NCI-H2081 (cell line): ENCODE data around the gene SELENON.

Experiments used
- DNase-seq, 2 experiments: peaks; one replicate each; lab custom pipeline; 2025; lab: John Stamatoyannopoulos, UW

SELENON gene

DNA sequence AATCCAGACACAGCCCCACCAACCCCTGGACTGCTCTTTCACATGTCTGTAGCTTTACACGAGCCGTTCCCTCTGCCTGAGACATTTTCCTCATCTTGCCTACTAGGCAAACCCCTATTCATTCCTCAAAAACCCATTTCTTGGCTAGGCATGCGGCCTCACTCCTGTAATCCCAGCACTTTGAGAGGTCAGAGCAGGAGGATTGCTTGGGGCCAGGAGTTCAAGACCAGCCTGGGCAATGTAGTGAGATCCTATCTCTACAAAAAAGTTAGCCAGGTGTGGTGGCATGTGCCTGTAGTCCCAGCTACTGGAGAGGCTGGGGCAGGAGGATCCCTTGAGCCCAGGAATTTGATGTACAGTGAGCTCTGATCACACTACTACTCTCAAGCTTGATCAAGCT lies 64.4 kb downstream of the SELENON start:
- DNase-seq, result no peak

DNA sequence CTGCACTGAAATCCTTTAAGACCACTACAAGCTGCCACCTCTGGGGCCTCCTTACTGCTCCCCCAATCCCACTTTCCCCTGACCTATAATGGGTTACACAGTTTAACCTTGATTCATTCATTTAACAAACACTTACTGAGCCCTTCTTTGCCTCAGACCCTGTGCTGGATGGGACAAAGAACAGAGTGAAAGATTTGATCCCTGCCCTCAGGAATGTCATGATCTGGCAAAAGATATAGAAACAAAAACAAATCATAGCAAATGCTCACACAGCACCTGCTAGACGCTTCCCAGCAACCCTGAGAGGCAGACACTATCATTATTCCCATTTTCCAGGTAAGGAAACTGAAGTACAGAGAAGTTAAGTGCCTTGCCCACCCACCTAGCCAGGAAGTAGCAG lies 66.3 kb downstream of the SELENON start:
- no peak for DNase-seq

DNA sequence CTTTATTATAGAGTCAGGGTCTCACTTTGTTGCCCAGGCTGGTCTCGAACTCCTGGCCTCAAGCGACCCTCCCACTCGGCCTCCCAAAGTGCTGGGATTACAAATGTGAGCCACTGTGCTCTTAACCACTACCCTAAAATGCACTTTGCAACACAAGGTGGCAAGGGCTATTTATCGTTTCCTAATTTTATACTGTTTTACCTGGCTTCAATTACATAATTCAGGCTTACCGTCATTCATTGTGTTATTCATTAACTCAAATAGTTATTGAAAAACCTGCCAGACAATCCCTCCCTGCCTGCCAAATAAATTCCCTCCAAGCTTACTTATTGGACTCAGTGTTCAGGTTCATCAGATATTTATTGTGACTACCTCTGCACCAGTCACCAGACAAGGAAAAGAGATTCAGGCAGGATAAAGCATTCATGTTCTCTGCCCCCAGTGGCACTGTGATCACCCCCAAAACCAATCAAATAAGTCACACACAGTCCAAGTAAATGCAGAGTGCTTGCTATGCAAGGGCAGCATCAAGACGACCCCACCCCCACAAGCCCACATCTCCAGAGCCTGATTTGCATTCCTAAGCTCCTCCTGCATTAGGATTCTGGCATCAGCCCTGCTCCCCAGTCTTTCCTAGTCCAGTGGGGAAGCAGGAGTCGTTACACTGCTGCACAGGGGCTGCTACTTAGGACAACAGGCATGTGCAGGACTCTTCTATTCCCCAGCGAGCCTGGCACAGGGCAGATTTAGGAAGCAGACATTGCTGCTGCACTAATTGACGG lies 67.4 kb downstream of the SELENON start:
- DNase-seq, result no peak
